Renal cortex interstitium (tissue), 15 donors: ENCODE measurements around the gene NDUFB6. TPM values are rescaled to one million over a fixed set of nuclear protein-coding genes. Genes with fewer than 3 reads are reported as not detected.
"Not testable (repeated sequence)": the region's sequence is repeated elsewhere in the genome, so short reads cannot be mapped to it uniquely, and the experiment has no call there.

Source experiments
- DNase-seq, 11 donors: peaks; one replicate each; pipeline ENCODE4 v3.0.0-alpha.2; 2013; ENCODE audit warnings: low read depth in 9 of 11, low spot score in 4 of 11; ENCODE audit errors: extremely low read depth in 1 of 11
- long read RNA-seq, 16 experiments: transcript quantifications; one replicate each; lab custom pipeline, GENCODE V29; 2026
- polyA plus RNA-seq, 3 donors: library from polyadenylated mRNA; unstranded; fragments of 120-200 nt; gene quantifications; one replicate each; pipeline ENCODE4 v1.2.1, GENCODE V29; 2013; ENCODE audit not compliant: insufficient read length in 3 of 3

Gene NDUFB6
- 10 to 100 TPM; 73.0 to 83.6 (median 78.9) TPM for polyA plus RNA-seq
- long read RNA-seq, donor 1, transcript NDUFB6-203 (4 exons, 1,366 nt): major isoform, 114 of 125 reads
- long read RNA-seq, donor 1, partial matches to known transcripts: 7 of 125 reads
- long read RNA-seq, donor 1, other reads (novel, unspliced or antisense): 0 of 125 reads
- long read RNA-seq, donor 2, transcript NDUFB6-203 (4 exons, 1,366 nt): major isoform, 90 of 93 reads
- long read RNA-seq, donor 2, partial matches to known transcripts: 0 of 93 reads
- long read RNA-seq, donor 2, other reads (novel, unspliced or antisense): 0 of 93 reads
- long read RNA-seq, donor 3, transcript NDUFB6-203 (4 exons, 1,366 nt): major isoform, 161 of 172 reads
- long read RNA-seq, donor 3, partial matches to known transcripts: 6 of 172 reads
- long read RNA-seq, donor 3, other reads (novel, unspliced or antisense): 0 of 172 reads
- long read RNA-seq, donor 4, transcript NDUFB6-203 (4 exons, 1,366 nt): major isoform, 92 of 98 reads
- long read RNA-seq, donor 4, partial matches to known transcripts: 5 of 98 reads
- long read RNA-seq, donor 4, other reads (novel, unspliced or antisense): 0 of 98 reads
- long read RNA-seq, donor 5: 0 reads
- long read RNA-seq, donor 6, transcript NDUFB6-203 (4 exons, 1,366 nt): major isoform, 97 of 101 reads
- long read RNA-seq, donor 6, partial matches to known transcripts: 0 of 101 reads
- long read RNA-seq, donor 6, other reads (novel, unspliced or antisense): 0 of 101 reads
- long read RNA-seq, donor 7, transcript NDUFB6-203 (4 exons, 1,366 nt): major isoform, 149 of 154 reads
- long read RNA-seq, donor 7, transcript NDUFB6-201 (3 exons, 666 nt): minor isoform, 5 of 154 reads
- long read RNA-seq, donor 7, partial matches to known transcripts: 0 of 154 reads
- long read RNA-seq, donor 7, other reads (novel, unspliced or antisense): 0 of 154 reads
- long read RNA-seq, donor 8, transcript NDUFB6-201 (3 exons, 666 nt): minor isoform, 8 of 274 reads
- long read RNA-seq, donor 8, transcript NDUFB6-202 (3 exons, 761 nt): minor isoform, 11 of 274 reads
- long read RNA-seq, donor 8, transcript NDUFB6-203 (4 exons, 1,366 nt): major isoform, 238 of 274 reads
- long read RNA-seq, donor 8, partial matches to known transcripts: 5 of 274 reads
- long read RNA-seq, donor 8, other reads (novel, unspliced or antisense): 12 of 274 reads
- long read RNA-seq, donor 9, transcript NDUFB6-203 (4 exons, 1,366 nt): major isoform, 113 of 118 reads
- long read RNA-seq, donor 9, partial matches to known transcripts: 0 of 118 reads
- long read RNA-seq, donor 9, other reads (novel, unspliced or antisense): 0 of 118 reads
- long read RNA-seq, donor 10, transcript NDUFB6-203 (4 exons, 1,366 nt): major isoform, 133 of 137 reads
- long read RNA-seq, donor 10, partial matches to known transcripts: 0 of 137 reads
- long read RNA-seq, donor 10, other reads (novel, unspliced or antisense): 0 of 137 reads
- long read RNA-seq, donor 11, transcript NDUFB6-203 (4 exons, 1,366 nt): major isoform, 58 of 63 reads
- long read RNA-seq, donor 11, partial matches to known transcripts: 0 of 63 reads
- long read RNA-seq, donor 11, other reads (novel, unspliced or antisense): 0 of 63 reads
- long read RNA-seq, donor 12, transcript NDUFB6-203 (4 exons, 1,366 nt): major isoform, 69 of 71 reads
- long read RNA-seq, donor 12, partial matches to known transcripts: 0 of 71 reads
- long read RNA-seq, donor 12, other reads (novel, unspliced or antisense): 0 of 71 reads
- long read RNA-seq, donor 13: 0 reads
- long read RNA-seq, donor 14, transcript NDUFB6-203 (4 exons, 1,366 nt): major isoform, 128 of 133 reads
- long read RNA-seq, donor 14, partial matches to known transcripts: 0 of 133 reads
- long read RNA-seq, donor 14, other reads (novel, unspliced or antisense): 0 of 133 reads
- long read RNA-seq, donor 15, transcript NDUFB6-203 (4 exons, 1,366 nt): major isoform, 48 of 49 reads
- long read RNA-seq, donor 15, partial matches to known transcripts: 0 of 49 reads
- long read RNA-seq, donor 15, other reads (novel, unspliced or antisense): 0 of 49 reads
- long read RNA-seq, donor 16, transcript NDUFB6-203 (4 exons, 1,366 nt): major isoform, 261 of 281 reads
- long read RNA-seq, donor 16, transcript NDUFB6-201 (3 exons, 666 nt): minor isoform, 5 of 281 reads
- long read RNA-seq, donor 16, partial matches to known transcripts: 0 of 281 reads
- long read RNA-seq, donor 16, other reads (novel, unspliced or antisense): 14 of 281 reads

DNA sequence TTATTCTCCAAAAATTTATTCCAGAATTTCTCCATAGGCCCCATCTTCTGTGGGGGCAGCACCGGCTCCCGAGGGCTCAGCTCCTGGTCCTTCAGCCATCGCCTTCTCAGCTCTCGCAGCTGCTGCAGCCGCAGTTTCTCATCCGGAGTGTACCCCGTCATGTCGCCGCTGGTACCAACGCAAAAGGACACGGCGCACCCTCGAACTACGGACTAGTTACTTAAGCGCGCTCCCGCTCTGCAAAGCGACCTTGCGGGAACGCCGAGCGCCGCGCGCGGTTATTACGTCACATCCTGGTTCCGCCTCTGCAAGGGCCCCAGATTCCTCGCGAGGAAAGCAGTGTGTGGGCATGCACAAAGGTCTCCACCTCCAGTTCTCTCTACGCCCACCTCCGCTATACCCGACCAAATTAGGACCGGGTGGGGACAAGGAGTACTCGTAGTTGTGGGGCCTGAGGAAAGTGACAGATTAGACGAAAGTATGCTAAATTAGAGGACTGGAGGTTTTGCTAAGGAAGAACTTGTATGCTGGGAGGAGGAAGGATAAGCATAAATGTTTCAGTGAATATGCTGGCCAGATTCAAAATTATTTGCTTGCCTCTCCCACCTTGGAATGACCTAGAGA is at the start of gene NDUFB6:
NDUFB6 (minus strand) TSS at position 260 of the 624 bp plus-strand sequence; CDS start at position 161, 99 bp downstream.
- peak; percentile 85 to 95 (median 92) for DNase-seq

DNA sequence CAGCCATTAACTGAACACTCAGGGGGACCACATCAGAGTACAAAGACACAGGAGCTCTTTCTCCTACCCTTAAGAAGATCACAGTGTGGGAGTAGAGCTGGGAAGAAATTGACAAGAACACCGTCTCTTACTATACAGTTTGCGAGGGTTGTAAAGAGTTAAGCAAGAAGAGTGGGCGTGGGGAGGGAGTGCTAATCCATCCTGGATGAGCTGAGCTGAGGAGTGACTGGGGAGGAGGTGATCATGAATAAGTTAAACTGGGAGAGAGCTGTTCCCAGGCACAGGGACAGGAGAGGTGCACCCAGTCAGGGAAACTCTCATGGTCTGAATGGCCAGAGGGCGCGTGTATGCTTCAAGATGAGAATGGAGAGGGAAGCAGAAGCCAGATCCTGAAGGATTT is 45.3 kb upstream of the NDUFB6 start:
- DNase-seq: no peak

DNA sequence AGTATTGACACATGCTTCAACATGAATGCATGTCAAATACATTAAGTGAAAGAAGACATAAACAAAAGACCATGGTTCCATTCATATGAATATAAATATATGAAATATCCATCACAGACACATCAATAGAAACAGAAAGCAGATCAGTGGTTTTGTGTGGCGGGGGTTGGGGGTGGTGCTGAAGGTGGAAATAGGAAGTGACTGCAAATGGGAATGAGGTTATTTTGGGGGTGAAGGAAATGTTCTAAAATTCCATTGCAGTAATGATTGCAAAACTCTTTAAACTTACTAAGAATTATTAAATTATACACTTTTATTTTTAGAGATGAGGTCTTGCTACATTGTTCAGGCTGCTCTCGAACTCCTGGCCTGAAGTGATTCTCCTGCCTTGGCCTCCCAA is 33.9 kb upstream of the NDUFB6 start:
- no peak for DNase-seq

DNA sequence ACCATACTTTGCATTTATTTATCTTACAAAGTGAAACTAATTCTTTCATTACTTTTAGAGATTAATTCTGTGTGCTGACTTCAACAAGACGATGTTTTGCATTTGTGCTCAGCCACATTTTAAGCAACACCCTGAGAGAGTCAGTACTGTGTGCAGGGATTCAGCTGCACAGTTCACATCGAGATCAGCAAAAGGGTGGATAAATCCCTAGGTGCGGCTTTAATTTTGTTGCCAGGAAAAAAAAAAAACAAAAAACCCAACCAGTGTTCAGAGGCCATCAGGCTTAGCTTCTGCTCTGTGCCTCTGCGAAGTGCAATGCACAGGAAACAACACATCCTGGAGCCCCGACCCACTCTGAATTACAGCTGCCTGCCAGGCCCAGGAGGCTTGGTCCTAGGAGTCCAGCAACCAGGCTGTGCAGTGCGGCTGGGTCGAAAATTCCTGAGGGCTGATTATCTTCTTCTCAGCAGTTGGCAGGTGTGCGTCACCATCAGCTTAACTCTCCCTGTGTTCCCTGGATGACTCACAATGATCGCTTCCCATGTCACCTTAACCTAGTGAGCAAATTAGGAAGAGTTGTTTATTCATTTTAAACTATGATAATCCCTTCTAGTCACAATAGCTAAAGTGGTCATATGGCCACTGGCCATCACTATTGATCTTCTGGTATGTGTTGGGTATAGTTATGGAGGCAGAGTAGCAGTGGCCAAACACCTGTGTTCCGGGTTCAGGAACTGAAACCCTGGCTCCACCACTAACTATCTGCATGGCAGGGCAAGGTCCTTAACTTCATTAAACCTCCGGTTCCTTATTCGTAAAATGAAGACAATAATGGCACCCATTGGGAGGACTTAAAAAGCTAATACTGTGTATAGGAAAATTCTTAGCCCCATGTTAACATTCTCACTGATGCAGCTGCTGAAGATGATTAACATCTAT is 31.2 kb upstream of the NDUFB6 start:
- DNase-seq: no peak

DNA sequence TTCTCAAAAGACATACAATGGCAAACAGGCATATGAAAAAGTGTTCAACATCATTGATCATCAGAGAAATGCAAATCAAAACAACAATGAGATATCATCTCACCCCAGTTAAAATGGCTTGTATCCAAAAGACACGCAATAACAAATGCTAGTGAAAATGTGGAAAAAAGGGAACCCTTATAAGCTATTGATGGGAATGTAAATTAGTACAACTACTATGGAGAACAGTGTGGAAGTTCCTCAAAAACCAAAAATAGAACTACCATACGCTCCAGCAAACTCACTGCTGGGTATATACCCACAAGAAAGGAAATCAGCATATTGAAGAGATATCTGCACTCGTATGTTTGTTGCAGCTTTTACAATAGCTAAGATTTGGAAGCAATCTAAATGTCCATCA is 26.1 kb upstream of the NDUFB6 start:
- not testable (repeated sequence) for DNase-seq

DNA sequence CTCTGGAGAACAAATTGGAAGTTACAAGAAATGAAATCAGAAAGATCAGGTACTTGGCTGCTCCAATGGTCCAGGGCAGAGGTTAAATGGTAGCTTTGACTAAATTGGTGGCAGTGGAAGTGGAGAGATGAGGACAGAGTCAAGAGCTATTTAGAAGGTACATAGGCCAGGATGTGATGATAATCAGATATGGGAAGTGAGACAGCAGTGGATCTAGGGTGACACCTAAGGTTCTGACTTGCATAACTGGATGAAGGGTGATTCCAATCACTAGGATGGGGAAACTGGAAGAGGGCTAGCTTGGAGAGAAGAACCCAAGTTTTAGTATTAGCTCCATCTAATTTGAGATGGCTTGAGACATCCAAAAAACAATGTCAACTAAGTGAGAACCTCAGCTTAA is 24.0 kb upstream of the NDUFB6 start:
- DNase-seq: no peak

DNA sequence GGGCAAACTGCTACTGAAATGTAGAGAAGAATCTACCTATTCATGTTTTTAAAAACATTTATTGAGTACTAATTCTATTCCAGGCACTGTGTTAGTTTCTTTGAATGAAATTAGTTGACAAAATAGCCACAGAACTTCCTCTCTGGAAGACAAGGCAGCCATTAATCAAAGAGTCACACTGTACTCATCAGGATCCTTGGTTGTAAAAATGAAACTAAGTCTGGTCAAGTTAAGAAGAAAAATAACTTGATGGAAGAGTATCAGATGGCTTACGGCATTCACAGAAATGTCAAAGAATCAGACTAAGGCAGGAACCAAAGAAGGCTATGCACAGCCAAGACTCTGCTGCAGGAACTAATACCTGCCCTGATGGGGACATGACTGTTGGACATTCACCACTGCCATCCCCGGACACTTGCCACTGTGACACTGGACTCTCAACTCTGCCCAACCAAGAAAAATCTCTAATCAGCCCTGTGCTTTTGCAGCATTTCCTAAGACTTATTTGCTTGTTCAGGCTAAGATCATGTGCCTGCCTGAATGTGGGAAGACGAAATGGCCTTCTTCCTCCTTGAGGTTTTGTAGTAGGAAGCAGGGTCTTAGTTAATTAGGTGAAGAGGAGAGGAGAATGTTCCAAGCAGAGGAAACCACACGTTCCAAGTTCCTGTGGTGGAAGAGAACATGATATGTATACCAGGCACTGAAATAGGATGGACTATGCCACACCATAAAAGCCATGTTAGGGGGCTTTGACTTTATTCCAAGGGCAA is 23.3 kb upstream of the NDUFB6 start:
- no peak for DNase-seq

DNA sequence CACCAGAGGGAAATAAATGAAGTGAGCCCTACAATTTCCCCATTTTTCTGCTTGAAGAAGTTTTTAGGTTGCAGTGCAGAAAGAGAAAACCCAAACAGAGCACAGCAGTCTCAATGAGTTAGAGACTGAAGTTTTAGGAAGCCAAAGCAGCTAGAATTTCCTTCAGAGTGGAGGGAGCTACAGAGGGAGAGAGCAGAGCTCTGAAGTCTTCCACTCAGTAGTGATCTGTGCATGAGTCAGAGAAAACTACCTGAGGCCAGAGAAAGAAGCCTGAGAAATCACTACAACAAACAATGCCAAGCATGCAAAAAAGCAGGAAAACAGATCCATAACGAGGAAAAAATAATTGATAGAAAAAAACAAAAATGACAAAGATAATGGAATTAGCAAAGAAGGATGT is 17.9 kb upstream of the NDUFB6 start:
- no peak for DNase-seq

DNA sequence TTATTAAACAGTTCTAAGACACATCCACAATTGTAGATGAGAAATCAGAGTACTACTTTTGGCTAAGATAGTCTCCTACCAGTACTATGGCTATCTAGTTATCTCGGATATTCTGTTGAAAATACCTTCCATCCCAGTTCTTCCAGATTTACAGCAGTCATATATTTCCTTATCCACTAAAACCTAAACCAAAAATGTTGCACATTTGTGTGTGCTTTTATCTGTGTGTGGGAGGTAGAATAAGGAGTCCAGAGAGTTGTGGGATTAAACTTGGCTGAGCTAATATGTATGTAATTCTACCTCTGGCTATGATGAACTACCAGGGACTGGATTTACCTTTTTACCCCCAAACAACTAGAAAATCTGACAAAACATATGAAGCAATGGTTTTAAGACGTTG is 17.5 kb upstream of the NDUFB6 start:
- no peak for DNase-seq

DNA sequence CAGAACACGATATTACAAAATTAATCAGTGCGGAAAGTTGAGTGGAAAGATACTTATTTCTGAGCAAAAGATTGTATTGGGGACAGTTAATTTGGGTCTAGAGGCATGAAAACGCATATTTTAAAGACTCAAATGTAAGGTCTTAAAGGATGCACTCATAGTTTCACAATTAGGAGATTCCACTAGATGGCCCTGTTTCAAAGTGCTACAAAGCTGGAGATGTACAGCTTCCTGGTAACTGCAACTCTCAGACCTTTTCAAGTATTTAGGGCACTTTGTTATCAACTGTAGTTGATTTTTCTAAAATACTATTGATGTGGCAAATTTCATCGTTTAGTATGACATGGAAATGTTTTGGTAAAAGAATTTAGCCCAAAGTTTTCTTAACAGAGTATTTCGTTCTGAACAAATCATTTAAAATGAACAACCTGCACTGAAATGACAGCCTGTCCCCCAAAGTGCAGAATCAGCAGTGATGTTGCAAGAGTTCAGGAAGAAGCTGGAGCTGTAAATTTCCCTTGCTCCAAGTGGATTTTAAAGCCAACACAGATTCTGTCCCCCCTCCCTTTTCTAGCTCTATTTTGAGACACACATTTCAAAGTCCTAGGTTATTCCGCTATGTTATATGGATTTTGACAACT is 16.2 kb upstream of the NDUFB6 start:
- DNase-seq: peak in 8 of 11 donors; percentile 16 to 40 (median 22)

DNA sequence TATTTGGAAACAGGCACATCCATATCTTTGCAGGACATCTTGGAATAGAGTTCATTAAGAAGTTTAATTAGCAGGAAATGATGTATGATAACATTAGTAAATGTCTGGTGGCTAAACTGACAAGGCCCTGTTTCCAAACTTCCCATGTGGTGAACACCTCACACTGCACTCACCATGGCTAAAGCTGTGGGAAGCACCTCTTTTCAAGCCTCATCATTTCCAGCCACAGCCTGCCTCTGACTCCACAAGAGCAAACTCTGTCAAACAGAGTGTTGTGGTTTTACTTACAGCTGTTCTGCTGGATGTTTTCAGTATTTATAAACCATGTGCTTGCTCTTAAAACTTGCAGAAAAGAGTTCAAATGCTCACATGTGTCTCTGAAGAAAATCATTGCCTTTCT is 14.9 kb upstream of the NDUFB6 start:
- DNase-seq: no peak

DNA sequence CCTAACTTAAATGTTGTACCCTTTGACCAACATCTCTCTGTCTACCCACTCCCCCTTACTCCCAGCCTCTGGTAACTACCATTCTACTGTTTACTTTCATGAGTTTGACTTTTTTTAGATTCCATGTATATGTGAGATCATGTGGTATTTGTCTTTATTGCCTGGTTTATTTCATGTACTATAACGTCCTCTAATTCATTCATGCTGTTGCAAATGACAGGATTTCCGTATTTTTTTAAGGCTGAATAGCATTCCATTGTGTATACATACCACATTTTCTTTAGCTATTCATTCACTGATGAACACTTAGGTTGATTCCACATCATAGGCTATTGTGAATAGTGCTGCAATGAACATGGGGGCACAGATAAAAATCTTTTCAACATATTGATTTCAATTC is 11.8 kb upstream of the NDUFB6 start:
- no peak for DNase-seq

DNA sequence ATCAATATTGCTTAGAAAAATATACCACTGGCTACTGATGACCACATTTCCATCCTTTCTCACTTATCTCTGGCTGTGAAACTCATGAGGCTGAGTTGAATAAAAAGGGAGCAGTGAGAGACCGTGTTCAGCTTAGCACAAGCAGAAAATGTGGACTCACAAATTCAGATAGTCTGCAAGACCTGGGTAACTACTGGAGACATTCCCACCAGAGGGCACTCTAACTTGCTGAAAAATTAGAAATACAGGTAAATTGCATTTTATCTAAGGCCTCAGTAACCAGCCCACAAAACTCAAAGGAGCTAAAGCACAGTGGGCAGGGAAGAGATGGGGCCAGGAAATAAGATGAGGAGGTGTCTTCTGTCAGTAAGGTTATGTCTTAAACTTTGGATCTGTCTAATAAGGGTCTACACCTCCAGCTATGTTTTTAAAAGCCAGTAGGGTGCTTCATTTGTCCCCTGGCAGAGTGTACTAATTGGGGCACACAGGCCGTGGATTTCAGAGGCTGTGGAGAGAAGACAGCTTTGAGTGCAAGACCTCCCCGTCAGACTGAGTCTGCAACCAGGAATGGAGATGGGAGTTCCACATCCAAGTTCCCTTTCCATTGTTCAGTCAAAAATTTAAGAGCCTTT is 8.7 kb upstream of the NDUFB6 start:
- peak; percentile 12 to 70 (median 46) for DNase-seq

DNA sequence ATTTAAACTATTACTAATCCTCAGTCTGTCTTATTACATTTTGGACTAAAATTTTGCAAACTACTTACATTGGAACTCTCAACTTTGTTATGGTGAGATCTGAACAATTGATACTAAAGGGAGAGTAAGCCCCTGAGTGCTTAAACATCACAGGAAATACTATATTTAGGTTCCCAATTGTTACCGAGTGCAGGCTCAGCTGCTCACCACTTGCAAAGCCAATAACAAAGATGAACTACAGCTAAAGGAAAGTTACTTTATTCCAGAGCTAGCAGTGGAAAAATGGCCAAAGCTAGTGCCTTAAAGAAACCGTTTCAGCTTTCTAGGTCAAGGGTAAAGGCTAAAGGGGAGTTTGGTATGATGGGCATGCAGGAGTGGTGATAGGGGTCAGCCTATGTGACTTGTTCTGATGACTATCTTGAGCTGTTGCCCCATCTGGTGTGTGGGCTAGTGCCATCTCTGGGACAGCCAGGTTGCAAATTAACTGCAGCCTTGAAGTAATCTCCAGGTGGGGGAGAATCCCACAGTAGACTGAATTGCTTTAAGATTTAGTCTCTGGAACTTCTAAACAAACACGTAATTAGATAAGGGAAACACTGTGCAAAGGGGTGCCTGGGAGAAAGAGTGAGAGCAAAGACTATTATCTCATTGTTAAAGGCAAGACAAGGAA is 7.8 kb upstream of the NDUFB6 start:
- DNase-seq: no peak
